Amygdala (tissue), 56 donors: ENCODE measurements around the gene ATP6V1F.

Source experiments
- DNase-seq, 56 donors: peaks; one replicate each; lab custom pipeline; 2025; lab: John Stamatoyannopoulos, UW

ATP6V1F gene, protein sequence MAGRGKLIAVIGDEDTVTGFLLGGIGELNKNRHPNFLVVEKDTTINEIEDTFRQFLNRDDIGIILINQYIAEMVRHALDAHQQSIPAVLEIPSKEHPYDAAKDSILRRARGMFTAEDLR

DNA sequence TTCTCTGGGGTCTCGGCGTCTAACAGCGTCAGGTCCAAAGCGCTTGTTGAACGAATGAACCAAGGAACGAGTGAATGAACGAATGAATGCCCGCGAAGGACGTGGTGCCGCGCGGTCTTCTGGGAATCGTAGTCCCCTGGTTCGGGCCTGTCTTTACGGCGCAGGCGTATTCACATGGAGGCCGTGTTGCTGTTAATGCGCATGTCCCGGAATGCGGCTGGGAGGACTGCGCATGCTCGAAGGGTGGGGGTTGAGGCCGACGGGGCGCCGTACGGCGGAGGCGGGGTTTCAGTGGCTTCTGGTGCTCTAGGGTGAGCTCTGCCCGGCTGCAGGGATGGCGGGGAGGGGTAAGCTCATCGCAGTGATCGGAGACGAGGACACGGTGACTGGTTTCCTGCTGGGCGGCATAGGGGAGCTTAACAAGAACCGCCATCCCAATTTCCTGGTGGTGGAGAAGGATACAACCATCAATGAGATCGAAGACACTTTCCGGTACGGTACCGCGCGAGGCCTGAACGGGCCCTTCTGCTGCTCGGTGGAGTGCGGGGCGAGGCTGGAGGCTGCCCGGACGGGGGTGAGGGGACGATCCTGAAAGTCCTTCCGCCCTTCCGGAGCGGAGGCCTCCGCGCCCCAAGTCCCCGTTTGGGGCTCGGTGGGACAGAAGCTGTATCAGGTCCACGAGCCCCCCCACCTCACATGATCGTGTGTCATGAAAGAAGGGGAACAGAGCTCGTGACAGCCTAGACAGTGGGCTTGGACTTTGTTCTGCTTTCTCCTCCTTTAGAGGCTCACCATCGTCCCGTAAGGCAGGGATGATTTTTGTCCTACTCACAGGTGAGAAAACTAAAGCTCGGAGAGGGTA lies at the start of gene ATP6V1F:
ATP6V1F (plus strand) TSS at position 286 of the 862 bp plus-strand sequence; CDS start at position 335, 49 bp downstream.
- DNase-seq, result peak; percentile 80 to 99 (median 94)

DNA sequence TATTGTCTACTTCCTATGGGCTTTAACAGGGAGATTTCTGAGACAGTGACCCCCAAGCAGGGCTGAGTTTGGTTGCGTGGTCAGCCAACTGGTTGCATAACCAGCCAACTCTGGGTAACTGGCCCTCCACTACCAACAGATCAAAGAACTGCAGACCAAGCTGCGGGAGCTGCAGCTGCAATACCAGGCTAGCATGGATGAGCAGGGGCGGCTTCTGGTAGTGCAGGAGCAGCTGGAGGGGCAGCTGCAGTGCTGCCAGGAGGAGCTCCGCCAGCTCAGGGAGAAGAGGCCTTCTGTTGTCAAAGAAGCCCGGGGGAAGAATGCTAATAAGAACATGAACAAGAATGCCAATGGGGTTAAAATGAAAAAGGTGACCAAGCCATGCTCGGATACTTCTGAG lies 48.2 kb upstream of the ATP6V1F start:
- DNase-seq, result peak in 38 of 56 donors; percentile 22 to 78 (median 48)

DNA sequence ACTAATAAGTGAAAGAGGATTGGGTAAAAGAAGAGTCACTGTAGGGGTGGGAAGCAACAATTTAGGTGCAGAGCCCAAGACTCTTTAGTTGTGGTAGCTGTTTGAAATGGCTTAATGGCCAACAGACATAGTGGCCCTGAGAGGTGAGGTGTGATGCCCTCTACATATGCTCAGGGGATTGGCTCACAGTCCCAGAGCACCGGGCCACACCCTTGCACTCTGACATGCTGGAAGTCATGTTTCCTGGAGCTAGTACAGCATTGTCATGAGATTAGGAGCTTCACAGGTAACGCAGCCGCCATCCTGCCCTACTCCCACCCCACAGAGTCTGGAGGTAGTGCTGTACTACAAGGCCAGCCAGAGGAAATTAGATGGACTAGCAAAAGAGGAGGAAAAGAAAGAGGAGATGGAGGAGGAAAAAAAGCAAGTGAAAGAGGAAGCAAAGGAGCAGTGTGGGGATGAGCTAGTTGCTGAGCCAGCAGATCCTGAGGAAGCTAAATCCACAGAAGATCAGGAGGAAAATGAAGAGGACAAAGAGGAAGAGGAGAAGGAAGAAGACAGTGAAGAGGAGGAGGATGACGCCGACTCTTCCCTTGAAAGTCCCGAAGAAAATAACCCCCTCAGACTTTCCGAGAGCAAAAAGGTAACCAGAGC lies 47.2 kb upstream of the ATP6V1F start:
- no peak for DNase-seq

DNA sequence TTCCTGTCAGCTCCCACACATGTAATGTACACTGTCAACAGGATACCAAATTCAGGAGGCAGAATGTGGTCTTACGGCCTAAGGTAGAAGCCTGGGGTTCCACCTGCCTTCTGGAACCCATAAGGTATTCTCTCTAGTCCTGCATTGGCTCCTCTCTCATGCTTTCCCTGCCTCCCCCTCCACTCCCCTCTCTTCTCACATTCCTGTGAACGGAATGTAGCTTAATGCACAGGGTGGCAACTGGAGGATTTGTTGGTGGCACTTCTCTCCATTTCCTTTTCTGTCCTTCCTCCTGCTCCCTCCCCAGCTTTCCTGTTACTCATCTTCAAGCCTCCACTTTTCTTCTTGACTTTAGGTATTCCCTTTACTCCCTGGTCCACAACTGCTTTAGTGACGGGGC lies 44.0 kb upstream of the ATP6V1F start:
- no peak for DNase-seq

DNA sequence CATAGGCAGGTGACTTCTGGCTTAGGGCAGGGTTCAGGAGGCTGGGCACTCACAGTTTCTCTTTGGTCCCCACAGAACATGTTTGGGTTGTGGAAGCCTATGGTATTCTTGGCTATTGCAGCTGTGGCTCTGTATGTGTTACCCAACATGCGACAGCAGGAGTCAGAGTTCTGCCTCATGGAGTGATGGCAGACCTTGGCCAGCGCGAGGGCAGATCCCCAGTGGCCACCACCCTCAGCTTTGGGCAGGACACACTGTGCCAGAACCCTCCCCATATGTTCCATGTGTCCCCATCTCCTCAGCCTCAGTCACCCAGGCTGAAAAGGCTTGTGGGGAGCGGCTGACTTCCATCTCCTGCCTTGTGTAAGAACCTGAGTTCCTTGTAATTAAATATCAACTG lies 40.9 kb upstream of the ATP6V1F start:
- no peak for DNase-seq

DNA sequence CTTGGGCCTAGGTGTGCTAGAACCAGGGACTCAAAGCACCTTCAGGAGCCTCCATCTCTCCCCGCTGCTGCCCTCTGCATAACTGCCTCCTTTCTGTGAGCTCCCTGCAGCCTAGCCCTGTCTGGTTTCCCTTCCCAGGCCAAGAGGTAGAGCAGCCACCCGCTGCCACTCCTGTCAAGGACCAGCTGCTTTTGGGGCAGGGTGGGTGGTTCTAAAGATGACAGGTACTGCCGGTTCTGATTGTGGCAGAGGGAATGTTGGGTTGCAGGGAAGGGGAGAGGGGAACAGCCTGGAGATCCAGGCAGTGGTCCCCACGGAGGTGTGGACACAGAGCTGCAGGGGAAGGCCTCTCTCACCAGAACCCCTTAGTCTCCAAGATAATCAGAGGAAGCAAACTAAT lies 36.1 kb upstream of the ATP6V1F start:
- DNase-seq, result no peak

DNA sequence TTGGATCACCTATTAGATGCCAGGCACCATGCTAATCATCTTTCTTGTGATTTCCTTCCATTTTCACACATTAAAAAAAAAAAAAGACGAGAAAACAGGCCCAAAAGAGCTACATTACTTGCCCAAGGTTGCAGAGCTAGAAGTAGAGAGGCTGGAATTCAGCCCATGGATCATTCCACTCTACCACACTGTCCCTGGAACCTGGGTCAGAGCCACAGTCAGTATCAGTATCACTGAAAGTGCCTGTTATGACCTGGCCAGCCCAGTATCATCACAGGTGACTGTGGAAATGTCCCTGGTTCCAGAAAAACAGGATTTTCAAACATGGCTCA lies 35.8 kb upstream of the ATP6V1F start:
- no peak for DNase-seq

DNA sequence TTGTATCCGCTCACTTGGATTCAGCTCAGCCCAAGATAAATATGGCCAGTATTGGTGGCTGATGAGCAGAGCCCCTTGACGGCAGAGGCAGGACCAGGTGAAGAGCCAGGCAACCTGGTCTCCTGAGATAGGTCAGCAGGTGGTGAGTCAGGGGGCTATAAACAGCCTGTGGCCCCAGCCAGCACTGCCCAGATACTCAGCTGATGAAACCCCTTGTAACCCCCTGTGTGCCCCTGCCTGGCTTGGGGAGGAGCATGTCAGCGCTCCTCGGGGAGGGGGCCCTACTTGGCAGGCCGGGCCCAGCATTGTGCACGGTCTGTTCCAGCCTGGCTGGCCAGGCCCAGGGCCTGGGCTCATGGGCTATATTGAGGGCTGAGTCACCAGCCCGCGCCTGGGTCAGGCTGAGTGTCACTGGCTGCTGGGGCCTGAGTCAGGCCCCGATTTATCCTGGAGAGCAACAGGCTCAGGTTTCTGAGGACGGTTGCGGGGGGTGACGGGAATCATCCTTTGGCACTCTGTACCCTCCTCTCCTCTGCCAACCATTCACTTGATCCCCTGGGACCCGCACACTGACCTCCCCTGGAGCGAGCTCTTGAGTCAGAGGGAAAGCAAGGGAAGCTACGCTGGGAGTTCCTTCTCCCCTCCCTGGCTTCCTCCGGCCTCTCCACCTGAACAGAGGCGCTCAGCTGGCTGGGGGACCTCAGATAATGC lies 35.3 kb upstream of the ATP6V1F start:
- DNase-seq, result peak in 1 of 56 donors; percentile 13

DNA sequence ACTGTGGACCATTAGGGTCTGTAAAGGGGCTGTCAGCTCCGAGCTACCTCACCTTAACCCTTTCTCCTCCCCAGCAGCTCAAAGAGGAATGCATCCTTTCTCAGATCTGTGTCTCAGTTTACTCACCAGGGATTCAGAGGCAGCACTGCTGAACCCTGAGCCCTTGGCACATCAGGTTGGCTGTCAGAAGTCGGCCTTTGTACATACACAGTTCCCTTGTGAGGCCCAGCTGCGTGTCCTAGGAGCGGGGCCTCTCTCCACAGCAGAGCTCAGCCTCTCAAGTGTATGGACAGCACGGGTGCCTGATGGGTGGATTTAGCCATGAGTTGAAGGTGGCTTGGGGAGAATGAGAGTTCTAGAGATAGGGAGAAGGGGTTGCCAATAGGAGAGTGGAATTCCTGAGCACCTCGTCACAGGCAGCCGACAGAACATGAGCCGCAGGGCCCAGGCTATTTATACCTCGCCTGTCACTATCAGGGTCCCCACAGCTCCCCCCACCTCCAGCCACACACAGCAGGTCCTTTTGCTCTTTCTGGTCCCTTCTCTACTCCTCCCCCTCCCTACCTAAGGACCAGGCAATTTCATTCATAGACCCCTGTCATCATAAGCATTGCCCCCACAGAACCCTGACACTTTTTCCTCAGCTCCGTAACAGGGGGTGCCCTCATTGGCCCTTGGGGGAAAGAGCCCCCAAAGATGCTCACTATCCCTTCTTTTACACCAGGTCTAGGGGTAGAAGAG lies 34.5 kb upstream of the ATP6V1F start:
- no peak for DNase-seq

DNA sequence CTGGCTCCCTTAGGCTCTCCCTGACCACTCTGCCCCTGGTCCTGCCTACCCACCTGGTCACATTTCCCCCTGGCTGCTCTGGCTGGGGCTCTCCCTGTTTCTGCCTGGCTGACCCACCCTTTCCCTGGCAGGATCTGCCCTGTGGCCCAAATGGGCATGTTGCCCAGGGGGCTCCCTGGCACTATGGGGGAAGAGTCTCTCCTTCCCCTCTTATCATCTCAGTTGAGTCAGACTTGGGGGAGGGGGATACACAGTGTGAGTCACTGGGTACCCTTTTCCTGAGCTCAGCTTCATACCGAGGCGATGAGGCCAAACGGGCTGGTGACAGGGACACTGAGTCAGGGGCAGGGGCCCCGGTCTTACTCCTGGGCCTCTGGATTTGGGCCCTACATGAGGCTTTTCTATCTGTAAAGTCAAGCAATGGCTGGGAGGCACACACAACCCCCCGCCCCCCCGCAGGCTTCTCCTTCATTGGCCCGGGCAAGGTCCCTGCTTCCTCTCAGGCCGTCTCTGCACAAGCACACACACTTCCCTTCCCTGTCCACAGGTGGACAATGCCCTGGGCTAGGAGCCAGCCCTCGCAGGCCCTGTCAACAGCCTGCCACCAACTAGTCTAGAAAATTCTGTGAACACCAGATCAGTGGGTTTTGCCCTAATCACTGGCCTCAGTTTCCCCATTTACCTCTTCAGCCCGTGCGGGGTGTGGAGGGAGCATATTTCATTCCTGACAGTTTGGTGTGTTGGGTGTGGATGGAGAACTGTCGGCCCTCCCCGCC lies 33.1 kb upstream of the ATP6V1F start:
- DNase-seq, result peak in 1 of 56 donors; percentile 46

DNA sequence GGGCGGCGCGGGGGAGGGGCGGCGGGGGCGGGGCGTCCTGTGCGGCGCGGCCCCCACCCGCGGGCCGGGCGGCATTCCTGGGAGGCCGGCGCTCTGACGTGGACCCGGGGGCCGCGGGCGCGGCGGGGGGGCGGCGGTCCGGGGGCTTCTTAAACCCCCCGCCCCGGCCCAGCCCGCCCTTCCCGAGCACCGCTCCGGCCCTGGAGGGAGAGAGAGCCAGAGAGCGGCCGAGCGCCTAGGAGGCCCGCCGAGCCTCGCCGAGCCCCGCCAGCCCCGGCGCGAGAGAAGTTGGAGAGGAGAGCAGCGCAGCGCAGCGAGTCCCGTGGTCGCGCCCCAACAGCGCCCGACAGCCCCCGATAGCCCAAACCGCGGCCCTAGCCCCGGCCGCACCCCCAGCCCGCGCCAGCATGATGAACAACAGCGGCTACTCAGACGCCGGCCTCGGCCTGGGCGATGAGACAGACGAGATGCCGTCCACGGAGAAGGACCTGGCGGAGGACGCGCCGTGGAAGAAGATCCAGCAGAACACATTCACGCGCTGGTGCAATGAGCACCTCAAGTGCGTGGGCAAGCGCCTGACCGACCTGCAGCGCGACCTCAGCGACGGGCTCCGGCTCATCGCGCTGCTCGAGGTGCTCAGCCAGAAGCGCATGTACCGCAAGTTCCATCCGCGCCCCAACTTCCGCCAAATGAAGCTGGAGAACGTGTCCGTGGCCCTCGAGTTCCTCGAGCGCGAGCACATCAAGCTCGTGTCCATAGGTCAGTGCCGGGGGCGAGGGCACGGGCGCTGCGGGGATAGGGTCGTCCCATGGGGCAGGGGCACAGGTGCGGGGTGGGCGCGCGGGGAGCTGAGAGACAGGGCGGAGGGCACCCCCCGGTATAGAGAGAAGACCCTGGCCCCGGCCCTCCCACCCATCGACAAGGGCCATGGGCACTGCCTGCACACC lies 32.2 kb upstream of the ATP6V1F start, which contains the start of gene FLNC:
FLNC (plus strand) TSS at position 176 of the 947 bp plus-strand sequence; CDS start at position 408, 232 bp downstream.
- DNase-seq, result peak in 3 of 56 donors; percentile 27 to 50 (median 27)

DNA sequence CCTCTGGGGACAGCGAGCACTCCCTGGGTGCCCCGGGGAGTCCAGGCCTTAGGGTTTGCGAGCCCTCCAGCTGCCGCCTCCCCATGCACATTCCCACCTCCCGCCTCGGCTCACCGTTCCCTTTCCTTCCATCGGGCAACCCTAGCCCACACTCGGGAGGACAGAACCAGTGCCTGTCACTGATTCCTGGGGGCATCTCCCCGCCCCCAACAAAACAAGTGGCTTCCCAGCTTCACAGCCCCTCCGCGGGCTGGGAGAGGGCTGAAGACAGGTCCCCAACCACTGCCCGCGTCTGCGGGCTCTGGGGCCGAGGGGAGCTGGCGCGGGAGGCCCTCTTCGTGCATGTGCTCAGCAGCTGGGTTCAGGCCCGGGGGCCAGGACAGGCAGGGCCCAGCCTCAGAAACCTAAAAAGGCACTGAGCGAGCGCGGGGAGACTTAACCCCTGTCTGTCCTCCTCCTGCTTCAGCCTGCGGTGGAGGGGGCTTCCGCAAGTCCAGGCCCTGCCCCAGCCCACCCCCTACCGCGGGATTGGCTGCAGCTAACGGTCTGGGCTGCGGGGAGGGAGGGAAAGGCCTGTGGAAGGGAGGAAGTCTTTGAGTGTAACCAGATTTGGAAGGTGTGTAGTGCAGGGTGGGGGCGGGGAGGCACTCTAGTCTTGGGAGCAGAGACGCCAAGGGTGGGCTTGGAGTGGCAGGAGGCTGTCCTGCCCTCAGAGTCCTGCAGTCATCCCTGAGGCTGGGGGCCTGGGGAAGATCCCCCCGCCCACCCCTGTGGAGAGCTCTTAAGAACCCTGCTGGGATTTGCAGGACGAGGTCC lies 31.3 kb upstream of the ATP6V1F start:
- DNase-seq, result peak in 2 of 56 donors; percentile 7 to 27

DNA sequence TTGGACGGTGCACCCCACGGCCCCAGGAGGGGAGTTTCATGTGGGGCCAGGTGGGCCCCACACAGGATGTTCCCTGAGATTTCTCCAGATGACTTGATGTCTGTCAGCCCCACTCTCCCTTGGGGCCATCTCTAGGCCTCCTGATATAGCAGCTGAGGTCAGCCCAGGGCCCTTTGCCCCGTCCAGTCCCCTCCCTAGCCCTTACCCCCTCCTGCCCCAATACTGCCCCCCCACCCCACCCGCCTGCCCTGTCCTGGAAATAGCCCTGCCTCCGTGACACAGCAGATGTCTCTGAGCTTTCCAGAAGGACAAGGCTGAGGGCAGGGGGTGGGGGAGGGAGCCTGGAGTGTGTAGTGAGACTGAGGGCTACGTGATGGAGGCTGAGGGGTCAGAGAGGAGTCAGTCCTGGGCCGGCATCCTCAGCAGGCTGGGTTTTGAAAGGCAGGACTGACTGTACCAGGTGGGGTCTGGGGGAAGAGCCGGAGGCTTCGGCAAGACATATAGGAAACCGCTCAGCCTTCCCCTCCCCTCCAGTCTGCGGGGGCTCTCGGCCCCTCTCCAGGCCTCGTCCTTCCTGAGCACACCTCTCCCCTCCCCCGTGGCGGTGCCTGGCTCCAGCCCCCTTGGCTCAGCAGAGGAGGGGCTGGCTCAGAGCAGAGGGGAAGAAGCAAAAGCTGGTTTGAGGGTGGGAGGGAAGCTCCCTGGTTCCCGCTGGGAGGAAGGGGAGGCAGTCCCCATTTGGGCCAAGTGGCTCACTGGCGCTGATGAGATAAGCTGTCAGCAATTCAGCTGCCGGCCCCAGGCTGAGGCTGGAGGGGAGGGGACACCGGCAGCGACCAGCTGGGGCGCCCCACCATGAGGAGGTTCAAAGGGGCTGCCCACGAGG lies 30.4 kb upstream of the ATP6V1F start:
- DNase-seq, result peak in 20 of 56 donors; percentile 3 to 65 (median 38)

DNA sequence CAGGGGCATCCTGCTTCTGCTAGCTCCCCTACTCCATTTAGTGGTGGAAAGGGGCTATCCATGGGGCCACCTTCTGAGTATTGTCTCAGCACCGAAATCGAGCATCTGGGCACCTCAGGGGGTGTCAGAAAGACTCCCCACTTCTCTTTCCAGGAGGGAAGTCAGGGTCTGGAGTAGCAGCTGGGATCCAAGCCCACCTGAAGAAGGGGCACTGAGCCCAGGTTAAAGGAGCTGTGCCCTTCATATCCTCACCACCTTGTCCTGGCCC lies 29.8 kb upstream of the ATP6V1F start:
- peak in 1 of 56 donors; percentile 63 for DNase-seq

DNA sequence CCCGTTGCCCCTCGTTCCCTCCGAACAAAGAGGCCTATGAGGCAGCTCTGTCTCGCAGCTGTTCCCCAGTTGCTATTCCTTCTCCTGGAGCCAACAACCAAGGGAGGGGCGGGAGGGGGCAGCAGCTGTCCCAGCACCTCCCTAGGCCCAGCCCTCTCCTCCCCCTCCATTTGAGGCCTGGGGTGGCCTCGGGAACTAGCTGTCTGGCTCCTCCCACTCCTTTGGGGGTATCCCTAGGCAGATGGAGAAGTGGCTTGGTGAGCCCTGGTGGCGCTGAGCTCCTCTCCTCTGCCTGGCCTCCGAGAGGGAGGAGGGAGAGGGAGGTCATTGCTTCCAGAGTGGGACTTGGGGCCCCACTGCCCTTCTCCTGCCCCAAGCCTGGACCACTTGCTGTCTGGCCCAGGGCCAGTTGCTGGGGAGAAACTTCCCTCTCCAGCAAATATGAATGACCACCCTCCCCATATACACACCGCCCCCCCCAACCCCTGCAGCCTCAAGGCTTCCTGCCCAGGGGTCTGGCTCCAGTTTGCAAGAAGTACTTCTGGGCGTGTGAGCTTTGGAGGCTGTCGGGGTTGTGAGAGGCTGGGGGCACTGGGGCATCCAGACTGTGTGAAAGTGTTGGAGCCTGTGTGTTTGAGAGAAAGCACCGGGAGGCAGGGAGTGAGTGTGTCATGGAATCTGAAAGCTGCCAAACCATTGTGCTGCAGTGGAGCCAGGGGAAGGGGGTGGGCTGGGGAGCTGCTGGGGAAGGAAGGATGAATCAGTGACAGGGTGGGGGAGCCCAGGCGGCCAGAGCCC lies 29.3 kb upstream of the ATP6V1F start:
- peak in 54 of 56 donors; percentile 23 to 85 (median 62) for DNase-seq

DNA sequence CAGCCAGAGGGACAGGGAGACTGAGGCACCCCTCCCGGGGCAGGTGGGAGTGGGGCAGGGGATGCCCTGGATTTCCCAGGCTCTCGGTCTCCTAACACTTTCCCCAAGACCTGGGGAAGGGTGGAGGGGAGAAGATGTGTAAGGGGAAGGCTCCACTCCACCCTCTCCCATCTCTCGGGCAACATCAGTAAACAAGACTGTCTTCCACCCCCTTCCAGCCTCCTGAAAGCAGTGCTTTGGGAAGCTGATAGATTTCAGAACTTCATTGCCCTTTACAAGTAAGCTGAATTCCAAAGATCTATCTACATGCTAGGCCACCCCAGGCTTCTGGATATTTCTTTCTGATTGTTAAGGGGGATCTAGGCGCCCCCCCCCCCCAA lies 28.7 kb upstream of the ATP6V1F start:
- peak in 3 of 56 donors; percentile 51 to 58 (median 52) for DNase-seq
